Neuronal stem cell (in vitro differentiated cells): ENCODE measurements around the gene CTNNBL1.

Source experiments
- DNase-seq: peaks from one replicate; pipeline ENCODE4 v3.0.0-alpha.2; 2013; ENCODE audit warnings: low spot score
- H2AFZ ChIP-seq: one replicate; pipeline ENCODE4 v1.6.1; 2013; ENCODE audit warnings: mild to moderate bottlenecking, low read length, inconsistent platforms
- H2AK5ac ChIP-seq: 2 replicates; pipeline ENCODE4 v1.6.1; 2013; ENCODE audit warnings: low read depth, mild to moderate bottlenecking, inconsistent platforms, low read length, moderate library complexity, mixed read lengths
- H2BK120ac ChIP-seq: 2 replicates; pipeline ENCODE4 v1.6.1; 2013; ENCODE audit warnings: low read depth, mild to moderate bottlenecking, inconsistent platforms, low read length, moderate library complexity, mixed read lengths
- H2BK12ac ChIP-seq: one replicate; pipeline ENCODE4 v1.6.1; 2013; ENCODE audit warnings: low read length, inconsistent platforms
- H2BK15ac ChIP-seq: 2 replicates; pipeline ENCODE4 v1.6.1; 2013; ENCODE audit warnings: mild to moderate bottlenecking, low read length, inconsistent platforms, mixed read lengths
- H2BK5ac ChIP-seq: one replicate; pipeline ENCODE4 v1.6.1; 2013; ENCODE audit warnings: inconsistent platforms, mild to moderate bottlenecking, low read length, moderate library complexity
- H3K14ac ChIP-seq: one replicate; pipeline ENCODE4 v1.6.1; 2013; ENCODE audit warnings: low read length, inconsistent platforms
- H3K18ac ChIP-seq: 2 replicates; pipeline ENCODE4 v1.6.1; 2013; ENCODE audit warnings: low read length, inconsistent platforms
- H3K23ac ChIP-seq: 2 replicates; pipeline ENCODE4 v1.6.1; 2013; ENCODE audit warnings: low read depth, mild to moderate bottlenecking, mixed read lengths, low read length, inconsistent platforms; ENCODE audit not compliant: poor library complexity
- H3K27ac ChIP-seq: replicated peaks from 3 replicates; pipeline ENCODE4 v1.5.1; 2013; ENCODE audit warnings: low read length, inconsistent platforms
- H3K27me3 ChIP-seq, 3 experiments: 2 replicates each; pipeline ENCODE4 v1.6.1; 2013; ENCODE audit warnings: low read length in 3 of 3, mild to moderate bottlenecking in 2 of 3, inconsistent platforms in 1 of 3, low read depth in 1 of 3, mixed read lengths in 1 of 3, moderate library complexity in 1 of 3; ENCODE audit not compliant: control insufficient read depth in 3 of 3, insufficient read depth in 3 of 3
- H3K36me3 ChIP-seq, 2 donors: replicated peaks in 1 of 2; 2 replicates each; pipeline ENCODE4 v1.6.1; 2013; ENCODE audit warnings: low read length in 2 of 2; ENCODE audit not compliant: control insufficient read depth in 2 of 2, insufficient read depth in 2 of 2
- H3K4ac ChIP-seq: 2 replicates; pipeline ENCODE4 v1.6.1; 2013; ENCODE audit warnings: inconsistent platforms, mild to moderate bottlenecking, low read length, moderate library complexity
- H3K4me1 ChIP-seq, 2 donors: 1 replicate in 1 of 2; 2 replicates in 1 of 2; pipeline ENCODE4 v1.6.1; 2013; ENCODE audit warnings: low read length in 2 of 2, low read depth in 1 of 2; ENCODE audit not compliant: control insufficient read depth in 2 of 2, insufficient read depth in 1 of 2
- H3K4me2 ChIP-seq: one replicate; pipeline ENCODE4 v1.6.1; 2013; ENCODE audit warnings: mild to moderate bottlenecking, low read length, inconsistent platforms; ENCODE audit not compliant: insufficient read depth, poor library complexity, severe bottlenecking
- H3K4me3 ChIP-seq, 2 donors: 2 replicates each; pipeline ENCODE4 v1.5.1; 2013; ENCODE audit warnings: low read length in 2 of 2, mild to moderate bottlenecking in 2 of 2, inconsistent platforms in 1 of 2, moderate library complexity in 1 of 2
- H3K79me1 ChIP-seq: one replicate; pipeline ENCODE4 v1.6.1; 2013; ENCODE audit warnings: low read depth, mild to moderate bottlenecking, inconsistent platforms, low read length, moderate library complexity
- H3K9ac ChIP-seq: one replicate; pipeline ENCODE4 v1.6.1; 2013; ENCODE audit warnings: mild to moderate bottlenecking, low read depth, low read length, inconsistent platforms; ENCODE audit not compliant: poor library complexity
- H3K9me3 ChIP-seq, 2 donors: replicated peaks in 1 of 2; 2 replicates each; pipeline versions ENCODE3 to v1.6.1; 2013; ENCODE audit warnings: low read length in 2 of 2, mild to moderate bottlenecking in 2 of 2, inconsistent platforms in 1 of 2, low read depth in 1 of 2, mixed read lengths in 1 of 2, moderate library complexity in 1 of 2; ENCODE audit not compliant: control insufficient read depth in 2 of 2, insufficient read depth in 1 of 2
- H4K8ac ChIP-seq: one replicate; pipeline ENCODE4 v1.6.1; 2013; ENCODE audit warnings: low read depth, mild to moderate bottlenecking, inconsistent platforms, low read length, moderate library complexity
- H4K91ac ChIP-seq: one replicate; pipeline ENCODE4 v1.6.1; 2013; ENCODE audit warnings: low read length, low read depth, mild to moderate bottlenecking, inconsistent platforms; ENCODE audit not compliant: poor library complexity
- WGBS, 2 donors: extraction: QIAGEN DNeasy Blood & Tissue Kit; methylation state at CpG; one replicate each; pipeline ENCODE4 v1.1.7; 2013; ENCODE audit warnings: missing lambda C conversion rate in 2 of 2, mixed read lengths in 1 of 2; ENCODE audit not compliant: insufficient read length in 2 of 2, insufficient replicate concordance in 1 of 2; ENCODE audit errors: extremely low coverage in 2 of 2; 5-methylcytosine and 5-hydroxymethylcytosine counted together

CTNNBL1 gene

GRCh38 chr20:37690626-37691369 is 3.0 kb upstream of the CTNNBL1 start:
- H3K18ac ChIP-seq, result no peak overlapping the region
- no peak overlapping the region for H2AK5ac ChIP-seq
- no peak overlapping the region for H3K4ac ChIP-seq
- H2BK15ac ChIP-seq, result no peak overlapping the region
- no peak overlapping the region for H2BK5ac ChIP-seq
- no peak overlapping the region for H3K9ac ChIP-seq
- no peak overlapping the region for H2AFZ ChIP-seq
- no peak overlapping the region for H2BK120ac ChIP-seq
- no peak overlapping the region for H3K4me2 ChIP-seq
- H3K27ac ChIP-seq, result no peak overlapping the region
- peaks cover 0 to 3% (median 0%) of the 10 kb centered on the region in 3 experiments for H3K27me3 ChIP-seq
- no peak overlapping the region for H3K23ac ChIP-seq
- DNase-seq, result no peak
- no peak overlapping the region for H4K8ac ChIP-seq
- H3K14ac ChIP-seq, result no peak overlapping the region
- no peak overlapping the region for H2BK12ac ChIP-seq
- H3K36me3 ChIP-seq, result peaks cover 0 to 3% of the 10 kb centered on the region in 2 donors
- peaks cover 0 to 2% of the 10 kb centered on the region in 2 donors for H3K4me1 ChIP-seq
- H3K9me3 ChIP-seq, result no peaks in the 10 kb centered on the region
- no CpG with 5 or more reads among the region's 5 CpGs for WGBS, 2 donors
- no peak overlapping the region for H4K91ac ChIP-seq
- H3K4me3 ChIP-seq, result no peak overlapping the region
- H3K79me1 ChIP-seq, result peaks cover 2% of the 10 kb centered on the region

GRCh38 chr20:37692459-37693166 is 1.2 kb upstream of the CTNNBL1 start:
- no peak overlapping the region for H3K4me3 ChIP-seq
- peaks cover 0 to 2% of the 10 kb centered on the region in 2 donors for H3K4me1 ChIP-seq
- H2BK15ac ChIP-seq, result no peak overlapping the region
- peaks cover 0 to under 1% (median 0%) of the 10 kb centered on the region in 3 experiments for H3K27me3 ChIP-seq
- no peak for DNase-seq
- no CpG with 5 or more reads among the region's 8 CpGs for whole genome bisulfite sequencing, 2 donors
- no peak overlapping the region for H4K91ac ChIP-seq
- no peak overlapping the region for H2BK5ac ChIP-seq
- no peak overlapping the region for H4K8ac ChIP-seq
- H3K27ac ChIP-seq, result no peak overlapping the region
- no peak overlapping the region for H3K4me2 ChIP-seq
- H3K14ac ChIP-seq, result no peak overlapping the region
- peaks cover 2% of the 10 kb centered on the region for H3K79me1 ChIP-seq
- H3K4ac ChIP-seq, result no peak overlapping the region
- H2AK5ac ChIP-seq, result no peak overlapping the region
- no peak overlapping the region for H2BK120ac ChIP-seq
- no peak overlapping the region for H3K18ac ChIP-seq
- H3K23ac ChIP-seq, result no peak overlapping the region
- H3K9me3 ChIP-seq, result no peaks in the 10 kb centered on the region
- H3K36me3 ChIP-seq, result peaks cover 0 to 3% of the 10 kb centered on the region in 2 donors
- H2AFZ ChIP-seq, result peak overlapping the region; percentile 94
- H2BK12ac ChIP-seq, result no peak overlapping the region
- no peak overlapping the region for H3K9ac ChIP-seq

- no peaks in the 10 kb centered on the region for H3K9me3 ChIP-seq
- H2BK12ac ChIP-seq, result no peak overlapping the region
- H3K27me3 ChIP-seq, result no peaks in the 10 kb centered on the region
- no peak overlapping the region for H3K27ac ChIP-seq
- no peak overlapping the region for H2BK120ac ChIP-seq
- H3K79me1 ChIP-seq, result peaks cover 2% of the 10 kb centered on the region
- WGBS, 2 donors, result no CpG with 5 or more reads among the region's 2 CpGs
- no peak overlapping the region for H2BK15ac ChIP-seq
- H3K18ac ChIP-seq, result no peak overlapping the region
- no peak overlapping the region for H3K23ac ChIP-seq
- no peak overlapping the region for H2BK5ac ChIP-seq
- DNase-seq, result no peak
- no peak overlapping the region for H3K14ac ChIP-seq
- peaks cover 0 to 2% of the 10 kb centered on the region in 2 donors for H3K4me1 ChIP-seq
- H3K36me3 ChIP-seq, result peaks cover 0 to 3% of the 10 kb centered on the region in 2 donors
- H2AK5ac ChIP-seq, result no peak overlapping the region
- no peak overlapping the region for H3K9ac ChIP-seq
- H2AFZ ChIP-seq, result peak overlapping the region; percentile 94
- peak overlapping the region; percentile 58 for H3K4me2 ChIP-seq
- no peak overlapping the region for H4K91ac ChIP-seq
- H3K4me3 ChIP-seq, result peak overlapping the region; percentile 60 to 83
- H3K4ac ChIP-seq, result no peak overlapping the region
- no peak overlapping the region for H4K8ac ChIP-seq
Observed at GRCh38 chr20:37693242-37693634, 592 bp upstream of the CTNNBL1 start.

DNA sequence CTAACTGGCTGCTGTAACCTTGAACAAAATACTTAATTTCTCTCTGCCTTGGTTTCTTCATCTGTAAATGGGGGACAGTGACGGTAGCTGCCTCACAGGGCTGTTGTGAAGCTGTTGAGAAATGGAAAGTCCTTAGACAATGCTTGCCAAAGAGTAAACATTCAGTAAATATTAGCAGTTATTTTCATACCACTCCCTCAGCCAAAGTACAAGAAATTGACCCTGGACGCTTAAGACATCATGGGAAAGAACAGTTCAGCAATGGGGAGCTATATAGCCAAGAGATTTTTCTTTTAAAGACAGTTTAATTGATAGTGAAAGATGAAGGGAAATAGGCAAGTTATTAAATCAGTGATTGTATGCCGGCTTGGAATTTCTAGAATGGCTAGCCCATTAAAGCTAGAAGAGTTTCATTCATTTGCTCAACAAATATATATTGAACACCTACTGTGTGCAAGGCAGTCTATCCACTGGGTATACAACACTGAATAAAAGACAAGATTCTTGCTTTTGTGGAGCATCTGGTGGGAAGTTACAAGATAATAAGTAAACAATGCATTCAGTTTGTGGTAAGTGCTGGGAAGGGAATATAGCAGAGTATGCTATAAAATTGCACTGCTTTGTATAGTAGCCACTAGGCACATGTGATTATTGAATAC is 2.0 kb downstream of the CTNNBL1 start:
- no peaks in the 10 kb centered on the region for H3K27me3 ChIP-seq
- H3K23ac ChIP-seq, result no peak overlapping the region
- H3K4me2 ChIP-seq, result no peak overlapping the region
- H4K91ac ChIP-seq, result no peak overlapping the region
- H3K9me3 ChIP-seq, result no peaks in the 10 kb centered on the region
- no CpG with 5 or more reads among the region's 3 CpGs for WGBS, 2 donors
- no peak overlapping the region for H3K18ac ChIP-seq
- no peak overlapping the region for H3K27ac ChIP-seq
- peaks cover 2% of the 10 kb centered on the region for H3K79me1 ChIP-seq
- no peak overlapping the region for H3K4ac ChIP-seq
- no peak overlapping the region for H2AK5ac ChIP-seq
- no peak overlapping the region for H2AFZ ChIP-seq
- H3K9ac ChIP-seq, result no peak overlapping the region
- no peak overlapping the region for H2BK5ac ChIP-seq
- peaks cover 0 to 3% of the 10 kb centered on the region in 2 donors for H3K36me3 ChIP-seq
- no peak overlapping the region for H2BK15ac ChIP-seq
- no peak overlapping the region for H2BK12ac ChIP-seq
- DNase-seq, result no peak
- H4K8ac ChIP-seq, result no peak overlapping the region
- H3K4me1 ChIP-seq, result peaks cover 0 to 2% of the 10 kb centered on the region in 2 donors
- no peak overlapping the region for H3K4me3 ChIP-seq
- no peak overlapping the region for H3K14ac ChIP-seq
- no peak overlapping the region for H2BK120ac ChIP-seq
